Activated CD4-positive, alpha-beta T cell treated with anti-CD3 and anti-CD28 coated beads, Interleukin-2, amount 10 ng/mL, durations not matched to agents 7 days and 5 days (primary cell): ENCODE data around the gene CTLA4. TPM values are rescaled to one million over a fixed set of nuclear protein-coding genes. Genes with fewer than 3 reads are reported as not detected.

Experiments used
- CTCF ChIA-PET: fragments of 350-600 bp; sonication (Branson Sonifier 250); formaldehyde crosslinking; loops from one replicate; lab custom pipeline; 2021; ENCODE audit warnings: antibody characterized with exemption; lab: Charles Lee
- POLR2A ChIA-PET: fragments of 350-600 bp; sonication (Branson Sonifier 250); formaldehyde crosslinking; loops from one replicate; lab custom pipeline; 2021; ENCODE audit warnings: antibody characterized with exemption; lab: Charles Lee
- DNase-seq: peaks from one replicate; pipeline ENCODE4 v3.0.0-alpha.2; 2020
- H3K27ac Mint-ChIP-seq: one replicate; pipeline ENCODE4 v1.8.0; 2021; ENCODE audit warnings: mild to moderate bottlenecking, moderate library complexity, mixed read lengths
- H3K27me3 Mint-ChIP-seq: one replicate; pipeline ENCODE4 v1.8.0; 2021; ENCODE audit warnings: mixed read lengths
- H3K36me3 Mint-ChIP-seq: one replicate; pipeline ENCODE4 v1.8.0; 2021; ENCODE audit warnings: low read depth, mixed read lengths
- H3K4me1 Mint-ChIP-seq: one replicate; pipeline ENCODE4 v1.8.0; 2021; ENCODE audit warnings: mixed read lengths
- H3K4me3 Mint-ChIP-seq: one replicate; pipeline ENCODE4 v1.8.0; 2021; ENCODE audit warnings: mild to moderate bottlenecking, moderate library complexity, mixed read lengths
- H3K9me3 Mint-ChIP-seq: one replicate; pipeline ENCODE4 v1.8.0; 2021; ENCODE audit warnings: mixed read lengths
- total RNA-seq, 2 experiments: library from RNA; stranded (reverse); gene quantifications; one replicate each; pipeline ENCODE4 v1.2.3, GENCODE V29; 2021

The CTLA4 gene
- total RNA-seq, 2 experiments from 2014 or later, result 20.1 to 22.7 TPM

- Mint-ChIP-seq H3K9me3 (no peaks in the 10 kb centered on the region), H3K27ac (no peak overlapping the region), H3K27me3 (no peaks in the 10 kb centered on the region), H3K4me3 (no peak overlapping the region), H3K4me1 (peaks cover 31% of the 10 kb centered on the region), H3K36me3 (no peaks in the 10 kb centered on the region)
- POLR2A ChIA-PET, result no interaction called here
- CTCF ChIA-PET, result interaction anchor here (0.6 to 1.2 kb wide), 2 partner anchors 21 to 37 kb away, joined by 3 to 7 read pairs; partner anchors contain the start of gene ICOS
- no peak for DNase-seq
Observed at GRCh38 chr2:203914546-203915182, 47.1 kb downstream of the CTLA4 start.

- H3K4me3 Mint-ChIP-seq, result no peak overlapping the region
- H3K4me1 Mint-ChIP-seq, result peaks cover 25% of the 10 kb centered on the region
- POLR2A ChIA-PET, result interaction anchor here (0.6 kb wide), 1 partner anchor 102 kb away, joined by 3 read pairs; no protein-coding TSS in a partner anchor
- no peak overlapping the region for H3K27ac Mint-ChIP-seq
- CTCF ChIA-PET, result interaction anchor here (1.2 kb wide), 1 partner anchor 21 kb away, joined by 3 read pairs; the partner anchor contains the start of gene ICOS
- H3K27me3 Mint-ChIP-seq, result no peaks in the 10 kb centered on the region
- no peaks in the 10 kb centered on the region for H3K9me3 Mint-ChIP-seq
- no peak for DNase-seq
- H3K36me3 Mint-ChIP-seq, result no peaks in the 10 kb centered on the region
Observed at GRCh38 chr2:203915256-203915655, 47.7 kb downstream of the CTLA4 start.

- no peaks in the 10 kb centered on the region for H3K36me3 Mint-ChIP-seq
- no peak overlapping the region for H3K4me3 Mint-ChIP-seq
- no peaks in the 10 kb centered on the region for H3K9me3 Mint-ChIP-seq
- POLR2A ChIA-PET, result no interaction called here
- no peak overlapping the region for H3K27ac Mint-ChIP-seq
- H3K27me3 Mint-ChIP-seq, result no peaks in the 10 kb centered on the region
- no peak for DNase-seq
- peaks cover 24% of the 10 kb centered on the region for H3K4me1 Mint-ChIP-seq
- CTCF ChIA-PET, result no interaction called here
Observed at GRCh38 chr2:203916756-203917155, 49.2 kb downstream of the CTLA4 start.

- no peak overlapping the region for H3K4me3 Mint-ChIP-seq
Observed at GRCh38 chr2:203918264-203918663, 50.7 kb downstream of the CTLA4 start.

GRCh38 chr2:203918839-203919238 is 51.3 kb downstream of the CTLA4 start:
- no peak overlapping the region for H3K27ac Mint-ChIP-seq
- no peaks in the 10 kb centered on the region for H3K9me3 Mint-ChIP-seq
- CTCF ChIA-PET, result interaction anchor here (0.6 to 2.1 kb wide), 4 partner anchors 10 to 814 kb away, joined by 3 to 6 read pairs (median 5); no protein-coding TSS in a partner anchor
- no peak overlapping the region for H3K4me3 Mint-ChIP-seq
- DNase-seq, result no peak
- peaks cover 2% of the 10 kb centered on the region for H3K27me3 Mint-ChIP-seq
- no peaks in the 10 kb centered on the region for H3K36me3 Mint-ChIP-seq
- H3K4me1 Mint-ChIP-seq, result peaks cover 22% of the 10 kb centered on the region
- POLR2A ChIA-PET, result no interaction called here

More at GRCh38 chr2:203918264-203918663, 50.7 kb downstream of the CTLA4 start:
- Mint-ChIP-seq H3K9me3 (no peaks in the 10 kb centered on the region), H3K27ac (no peak overlapping the region), H3K4me1 (peaks cover 24% of the 10 kb centered on the region), H3K36me3 (no peaks in the 10 kb centered on the region), H3K27me3 (peaks cover 2% of the 10 kb centered on the region)
- no peak for DNase-seq
- ChIA-PET POLR2A (no interaction called here), CTCF (interaction anchor here (0.6 to 2.1 kb wide), 6 partner anchors 9 to 813 kb away, joined by 3 to 6 read pairs (median 4); no protein-coding TSS in a partner anchor)

Other genes with a start within 250 kb of the CTLA4 start
- gene CD28, start 161.1 kb upstream of the CTLA4 start, total RNA-seq, result 100 to 1,000 TPM; 151 to 163 TPM
- 10 to 100 TPM; 52.0 to 63.6 TPM for gene ICOS, start 69.0 kb downstream of the CTLA4 start, total RNA-seq